ENCODE results near the gene STX17. TPM values are rescaled to one million over a fixed set of nuclear protein-coding genes. Genes with fewer than 3 reads are reported as not detected.

Gene STX17
- total and polyA plus RNA-seq, 2 donors (not counting 3 experiments of a cell fraction or from before 2014, with no cell fraction given): 5.3 to 17.6 TPM

DNA sequence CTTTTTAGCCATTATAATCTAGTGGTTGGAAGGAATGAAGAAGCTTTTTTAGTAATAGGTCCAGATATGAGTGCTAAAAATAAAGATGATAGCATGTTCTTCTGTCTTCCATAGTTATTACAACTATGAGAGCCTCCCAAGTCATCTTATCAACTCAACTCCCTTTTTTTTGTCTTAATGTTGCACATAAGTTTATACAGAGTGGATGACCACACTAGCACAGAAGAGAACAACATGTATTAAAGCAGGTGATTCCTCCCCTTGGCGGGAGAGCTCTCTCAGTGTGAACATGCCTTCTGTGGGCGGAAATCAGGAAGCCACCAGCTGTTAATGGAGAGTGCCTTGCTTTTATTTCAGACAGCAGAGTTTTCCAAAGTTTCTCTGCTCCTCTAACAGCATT, 40.1 kb upstream of the STX17 start:
- dilution Hi-C loops (cut with MboI; ENCODE audit: extremely low pct_ligation_motif_present, low sequenced_read_pairs): no loop called here
- TF ChIP-seq, protein P1, sequence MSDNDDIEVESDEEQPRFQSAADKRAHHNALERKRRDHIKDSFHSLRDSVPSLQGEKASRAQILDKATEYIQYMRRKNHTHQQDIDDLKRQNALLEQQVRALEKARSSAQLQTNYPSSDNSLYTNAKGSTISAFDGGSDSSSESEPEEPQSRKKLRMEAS (IDR thresholded peaks at IDR 0.05; ENCODE audit: insufficient read depth, insufficient read length): no peak
- no peaks in the 10 kb centered on the region for H3K4me1 ChIP-seq (ENCODE audit: control insufficient read depth, extremely low read depth, insufficient read depth, low read length)
- no peak overlapping the region for H3K4me2 ChIP-seq (ENCODE audit: insufficient read depth, low read length)
- FAIRE-seq (no peak), DNase-seq (ENCODE audit: low read depth, low spot score) (no peak)
- H3K9ac ChIP-seq (replicated peaks; ENCODE audit: extremely low read depth, insufficient read depth, low read length): no peak overlapping the region
- H3K27me3 ChIP-seq (ENCODE audit: control insufficient read depth in 2 of 2, insufficient read depth in 2 of 2, low read length in 2 of 2): peaks cover 1 to 4% of the 10 kb centered on the region in 2 experiments
- H3K79me2 ChIP-seq (ENCODE audit: control insufficient read depth, insufficient read depth, low read length): no peaks in the 10 kb centered on the region
- BruUV-seq (replicated peaks): no TSS peak
- no peaks in the 10 kb centered on the region for H3K9me1 ChIP-seq (replicated peaks; ENCODE audit: control insufficient read depth, extremely low read depth, insufficient read depth, low read length)
- H3K9me3 ChIP-seq (replicated peaks; ENCODE audit: control insufficient read depth, insufficient read depth, low read length): no peaks in the 10 kb centered on the region
- intact Hi-C loops (cut with micrococcal nuclease): no loop called here
- no peak overlapping the region for H2AFZ ChIP-seq (ENCODE audit: low read depth, low read length)
- H3K27ac ChIP-seq (ENCODE audit: insufficient read depth, low read depth, low read length): no peak overlapping the region
- ChIA-PET POLR2A (no interaction called here), CTCF (no interaction called here)
- no peaks in the 10 kb centered on the region for H3K36me3 ChIP-seq (ENCODE audit: control insufficient read depth in 2 of 2, extremely low read depth in 1 of 2, insufficient read depth in 2 of 2, low read length in 2 of 2)
- H3K4me3 ChIP-seq (replicated peaks in 1 of 3; ENCODE audit: insufficient read depth in 1 of 3, low read depth in 1 of 3, low read length in 3 of 3): no peak overlapping the region
- no peaks in the 10 kb centered on the region for H4K20me1 ChIP-seq (replicated peaks; ENCODE audit: control insufficient read depth, extremely low read depth, insufficient read depth, low read length)

DNA sequence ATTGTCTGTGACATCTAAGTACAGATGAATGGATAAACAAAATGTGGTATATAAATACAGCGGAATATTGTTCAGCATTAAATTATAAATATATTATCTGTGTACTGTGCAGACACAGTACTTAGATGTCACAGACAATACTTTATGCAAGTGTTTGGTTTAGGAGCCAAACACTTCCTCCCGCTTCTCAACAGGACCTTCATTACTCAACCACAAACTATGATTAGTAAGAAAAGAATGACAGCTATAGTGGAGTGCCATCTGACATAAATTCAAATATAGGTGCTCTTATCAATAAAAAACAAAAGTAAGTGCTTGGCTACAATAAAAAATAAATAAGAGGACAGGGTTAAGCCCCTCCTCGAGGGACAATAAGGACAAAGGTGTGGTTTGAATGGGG, 38.9 kb upstream of the STX17 start:
- intact Hi-C loops (cut with micrococcal nuclease) (no loop called here), dilution Hi-C loops (cut with MboI; ENCODE audit: extremely low pct_ligation_motif_present, low sequenced_read_pairs) (no loop called here)
- Histone ChIP-seq H3K9me3 (replicated peaks; ENCODE audit: control insufficient read depth, insufficient read depth, low read length) (no peaks in the 10 kb centered on the region), H3K9me1 (replicated peaks; ENCODE audit: control insufficient read depth, extremely low read depth, insufficient read depth, low read length) (no peaks in the 10 kb centered on the region), H3K4me2 (ENCODE audit: insufficient read depth, low read length) (no peak overlapping the region), H3K27me3 (ENCODE audit: control insufficient read depth in 2 of 2, insufficient read depth in 2 of 2, low read length in 2 of 2) (peaks cover 1 to 4% of the 10 kb centered on the region in 2 experiments), H2AFZ (ENCODE audit: low read depth, low read length) (no peak overlapping the region), H3K36me3 (ENCODE audit: control insufficient read depth in 2 of 2, extremely low read depth in 1 of 2, insufficient read depth in 2 of 2, low read length in 2 of 2) (no peaks in the 10 kb centered on the region), H3K27ac (ENCODE audit: insufficient read depth, low read depth, low read length) (no peak overlapping the region), H3K9ac (replicated peaks; ENCODE audit: extremely low read depth, insufficient read depth, low read length) (no peak overlapping the region), H4K20me1 (replicated peaks; ENCODE audit: control insufficient read depth, extremely low read depth, insufficient read depth, low read length) (no peaks in the 10 kb centered on the region), H3K4me3 (replicated peaks in 1 of 3; ENCODE audit: insufficient read depth in 1 of 3, low read depth in 1 of 3, low read length in 3 of 3) (no peak overlapping the region), H3K79me2 (ENCODE audit: control insufficient read depth, insufficient read depth, low read length) (no peaks in the 10 kb centered on the region), H3K4me1 (ENCODE audit: control insufficient read depth, extremely low read depth, insufficient read depth, low read length) (no peaks in the 10 kb centered on the region)
- no TSS peak for BruUV-seq (replicated peaks)
- CTCF ChIA-PET: interaction anchor here (1.2 to 1.4 kb wide), 2 partner anchors 8 to 9 kb away, joined by 3 read pairs; no protein-coding TSS in a partner anchor
- no peak for FAIRE-seq
- TF ChIP-seq MYC (IDR thresholded peaks at IDR 0.05; ENCODE audit: low read depth, low read length): no peak
- no peak for DNase-seq (ENCODE audit: low read depth, low spot score)
- POLR2A ChIA-PET: no interaction called here
